ENCODE measurements around the gene ITPK1.
"Not testable (repeated sequence)": the region's sequence is repeated elsewhere in the genome, so short reads cannot be mapped to it uniquely, and the experiment has no call there.

ITPK1 gene

DNA sequence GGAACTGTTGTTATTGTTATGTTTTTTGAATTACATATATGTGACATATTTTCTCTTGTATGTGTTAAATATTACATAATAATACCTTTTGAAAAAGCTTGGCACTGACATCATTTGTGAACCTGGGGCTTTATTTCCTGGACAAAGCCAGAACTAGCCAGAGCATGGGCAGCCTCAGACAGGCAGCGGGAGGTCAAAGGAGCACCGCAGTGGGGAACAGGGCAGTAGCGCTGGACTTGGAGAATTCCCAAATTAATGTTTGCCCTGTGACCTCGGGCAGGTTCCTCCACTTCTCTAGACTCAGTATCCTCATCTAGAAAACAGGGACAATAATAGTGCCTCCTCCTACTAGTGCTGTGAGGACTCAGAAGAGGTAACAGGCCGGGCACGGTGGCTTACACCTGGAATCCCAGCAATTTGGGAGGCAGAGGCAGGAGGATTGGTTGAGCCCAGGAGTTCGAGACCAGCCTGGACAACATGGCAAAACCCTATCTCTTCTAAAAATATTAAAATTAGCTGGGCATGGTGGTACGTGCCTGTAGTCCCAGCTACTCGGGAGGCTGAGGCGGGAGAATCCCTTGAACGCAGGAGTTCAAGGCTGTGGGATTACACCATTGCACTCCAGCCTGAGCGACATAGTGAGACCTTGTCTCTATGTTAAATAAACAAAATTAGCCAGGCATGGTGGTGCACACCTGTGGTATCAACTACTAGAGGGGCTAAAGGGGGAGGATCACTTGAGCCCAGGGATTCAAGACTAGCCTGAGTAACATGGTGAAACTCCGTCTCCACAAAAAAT is 27.3 kb upstream of the ITPK1 start:
- FAIRE-seq (no peak), DNase-seq (ENCODE audit: insufficient read length, low spot score) (no peak)
- no peak for TF ChIP-seq POLR2A (IDR thresholded peaks at IDR 0.05; ENCODE audit: low read depth, low read length)

DNA sequence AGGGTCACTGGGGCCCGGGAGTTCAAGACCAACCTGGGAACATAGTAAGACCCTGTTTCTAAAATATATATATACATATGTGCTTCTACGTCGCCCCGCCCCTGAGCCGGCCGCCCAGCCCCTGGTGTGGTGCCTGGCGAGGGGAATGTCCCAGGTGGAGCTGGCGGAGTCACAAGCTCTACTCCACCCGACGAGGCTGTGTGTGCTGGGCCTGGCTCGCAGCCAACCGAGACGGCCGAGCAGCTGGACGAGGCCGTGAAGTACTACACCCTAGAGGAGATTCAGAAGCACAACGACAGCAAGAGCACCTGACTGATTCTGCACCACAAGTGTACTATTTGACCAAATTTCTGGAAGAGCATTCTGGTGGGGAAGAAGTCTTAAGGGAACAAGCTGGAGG is 22.1 kb upstream of the ITPK1 start:
- FAIRE-seq = no peak
- TF ChIP-seq POLR2A (IDR thresholded peaks at IDR 0.05; ENCODE audit: low read depth, low read length) = no peak
- no peak for DNase-seq (ENCODE audit: insufficient read length, low spot score)

DNA sequence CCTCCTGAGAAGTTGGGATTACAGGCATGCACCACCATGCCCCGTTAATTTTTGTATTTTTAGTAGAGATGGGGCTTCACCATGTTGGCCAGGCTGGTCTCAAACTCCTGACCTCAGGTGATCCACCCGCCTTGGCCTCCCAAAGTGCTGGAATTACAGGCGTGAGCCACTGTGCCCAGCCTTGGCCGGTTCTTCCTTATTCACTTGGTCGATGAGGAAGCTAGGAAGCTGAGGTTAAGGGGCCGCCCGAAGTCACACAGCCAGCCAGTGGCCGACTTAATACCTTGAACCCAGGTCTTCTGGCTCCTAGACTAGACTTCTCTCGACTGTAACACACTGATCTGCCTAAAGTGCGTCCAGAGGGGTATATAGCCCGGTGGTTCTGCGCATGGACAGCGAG is 20.8 kb upstream of the ITPK1 start:
- not testable (repeated sequence) for DNase-seq (ENCODE audit: insufficient read length, low spot score); FAIRE-seq

DNA sequence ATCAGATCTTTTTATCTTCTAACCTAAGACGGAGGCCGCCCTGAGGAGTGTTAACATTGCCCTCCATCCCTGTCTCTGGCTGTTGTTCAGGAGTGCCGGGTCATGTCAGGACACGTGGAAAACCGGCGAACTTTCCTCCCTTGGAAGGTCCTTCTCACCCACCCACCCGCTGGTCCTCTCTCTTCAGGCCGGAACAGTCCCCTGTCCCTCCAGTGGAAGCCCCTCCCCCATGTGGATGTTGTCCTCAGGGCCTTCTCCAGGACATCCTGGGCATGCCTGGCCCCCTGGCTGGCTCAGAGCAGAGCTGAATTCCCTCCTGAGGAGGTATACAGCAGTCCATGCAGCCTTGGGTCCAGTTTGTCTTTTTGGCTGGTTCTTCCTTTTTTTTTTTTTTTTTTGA is 20.3 kb upstream of the ITPK1 start:
- DNase-seq (ENCODE audit: insufficient read length, low spot score) (no peak), FAIRE-seq (no peak)
- no peak for TF ChIP-seq POLR2A (IDR thresholded peaks at IDR 0.05; ENCODE audit: low read depth, low read length)

DNA sequence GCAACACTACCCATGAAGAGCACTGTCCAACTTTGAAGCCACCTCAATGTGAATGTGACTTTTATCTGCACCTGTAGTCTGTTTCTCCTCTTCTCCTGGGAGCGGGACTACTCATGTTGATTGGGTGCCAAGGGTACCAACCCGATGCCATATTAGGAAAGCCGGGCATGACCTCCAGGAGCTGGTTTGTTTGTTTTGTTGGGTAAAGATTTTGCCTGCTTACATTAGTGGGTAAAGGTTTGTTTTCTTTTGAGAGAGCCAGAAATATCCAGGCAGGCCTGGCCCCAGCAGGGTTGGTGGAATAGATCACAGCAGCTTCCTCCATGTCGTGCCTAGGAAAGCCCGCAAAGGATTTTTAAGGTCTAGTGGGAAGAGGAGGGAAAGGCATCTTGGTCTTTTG is 19.7 kb upstream of the ITPK1 start:
- FAIRE-seq = no peak
- no peak for DNase-seq (ENCODE audit: insufficient read length, low spot score)
- no peak for TF ChIP-seq POLR2A (IDR thresholded peaks at IDR 0.05; ENCODE audit: low read depth, low read length)

DNA sequence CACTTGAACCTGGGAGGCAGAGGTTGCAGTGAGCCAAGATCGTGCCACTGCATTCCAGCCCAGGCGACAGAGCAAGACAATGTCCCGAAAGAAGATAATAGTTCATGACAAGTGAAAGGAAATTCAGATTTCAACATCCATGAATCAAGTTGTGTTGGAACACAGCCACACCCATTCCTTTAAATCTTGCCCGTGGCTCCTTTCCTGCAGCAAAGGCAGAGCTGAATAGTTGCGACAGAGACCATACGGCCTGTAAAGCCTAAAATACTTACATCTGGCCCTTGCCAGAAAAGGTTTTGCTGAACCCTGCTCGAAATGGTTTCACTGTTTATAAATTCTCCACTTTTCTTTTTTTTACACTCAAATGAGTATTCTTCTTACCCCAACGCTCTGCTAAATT is 17.7 kb upstream of the ITPK1 start:
- peak; percentile 82 for FAIRE-seq
- no peak for DNase-seq (ENCODE audit: insufficient read length, low spot score)
- no peak for TF ChIP-seq POLR2A (IDR thresholded peaks at IDR 0.05; ENCODE audit: low read depth, low read length)

DNA sequence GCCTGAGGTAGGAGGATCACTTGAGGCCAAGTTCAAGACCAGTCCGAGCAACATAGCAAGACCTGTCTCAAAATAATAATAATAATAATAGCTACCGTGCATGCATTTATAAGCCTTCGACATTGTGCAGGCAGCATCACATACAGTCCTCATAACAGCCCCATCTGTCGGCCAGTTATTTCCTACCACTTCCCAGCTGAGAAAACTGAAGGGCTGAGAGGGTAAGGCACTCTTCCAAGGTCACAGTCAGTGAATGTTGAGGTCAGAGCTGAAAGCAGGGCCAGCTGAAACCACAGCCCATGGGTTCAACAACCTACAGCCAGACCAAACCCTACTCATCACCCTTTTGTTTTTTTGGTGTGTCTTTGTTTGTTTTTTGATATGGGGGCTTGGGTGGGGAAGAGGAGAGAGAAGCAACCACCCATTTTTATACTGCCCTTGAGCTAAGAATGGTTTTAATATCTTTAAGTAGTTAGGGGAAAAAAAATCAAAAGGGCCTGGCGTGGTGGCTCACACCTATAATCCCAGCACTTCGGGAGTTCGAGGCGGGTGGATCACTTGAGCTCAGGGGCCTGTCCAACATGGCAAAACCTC is 16.8 kb upstream of the ITPK1 start:
- DNase-seq (ENCODE audit: insufficient read length, low spot score) (no peak), FAIRE-seq (peak; percentile 88)
- no peak for TF ChIP-seq POLR2A (IDR thresholded peaks at IDR 0.05; ENCODE audit: low read depth, low read length)

DNA sequence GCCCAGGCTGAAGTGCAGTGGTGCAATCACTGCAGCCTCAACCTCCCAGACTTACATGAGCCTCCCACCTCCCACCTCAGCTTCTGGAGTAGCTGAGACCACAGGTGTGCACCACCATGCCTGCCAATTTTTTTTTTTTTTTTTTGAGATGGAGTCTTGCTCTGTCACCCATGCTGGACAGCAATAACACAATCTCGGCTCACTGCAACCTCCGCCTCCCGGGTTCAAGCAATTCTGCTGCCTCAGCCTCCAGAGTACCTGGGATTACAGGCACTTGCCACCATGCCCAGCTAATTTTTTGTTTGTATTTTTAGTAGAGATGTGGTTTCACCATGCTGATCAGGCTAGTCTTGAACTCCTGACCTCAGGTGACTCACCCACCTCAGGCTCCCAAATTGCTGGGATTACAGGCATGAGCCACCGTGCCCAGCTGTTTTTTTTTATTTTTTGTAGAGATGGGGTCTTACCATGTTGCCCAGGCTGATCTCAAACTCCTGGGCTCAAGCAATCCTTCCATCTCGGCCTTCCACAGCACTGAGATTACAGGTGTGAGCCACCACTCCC is 15.6 kb upstream of the ITPK1 start:
- FAIRE-seq; DNase-seq (ENCODE audit: insufficient read length, low spot score): not testable (repeated sequence)

DNA sequence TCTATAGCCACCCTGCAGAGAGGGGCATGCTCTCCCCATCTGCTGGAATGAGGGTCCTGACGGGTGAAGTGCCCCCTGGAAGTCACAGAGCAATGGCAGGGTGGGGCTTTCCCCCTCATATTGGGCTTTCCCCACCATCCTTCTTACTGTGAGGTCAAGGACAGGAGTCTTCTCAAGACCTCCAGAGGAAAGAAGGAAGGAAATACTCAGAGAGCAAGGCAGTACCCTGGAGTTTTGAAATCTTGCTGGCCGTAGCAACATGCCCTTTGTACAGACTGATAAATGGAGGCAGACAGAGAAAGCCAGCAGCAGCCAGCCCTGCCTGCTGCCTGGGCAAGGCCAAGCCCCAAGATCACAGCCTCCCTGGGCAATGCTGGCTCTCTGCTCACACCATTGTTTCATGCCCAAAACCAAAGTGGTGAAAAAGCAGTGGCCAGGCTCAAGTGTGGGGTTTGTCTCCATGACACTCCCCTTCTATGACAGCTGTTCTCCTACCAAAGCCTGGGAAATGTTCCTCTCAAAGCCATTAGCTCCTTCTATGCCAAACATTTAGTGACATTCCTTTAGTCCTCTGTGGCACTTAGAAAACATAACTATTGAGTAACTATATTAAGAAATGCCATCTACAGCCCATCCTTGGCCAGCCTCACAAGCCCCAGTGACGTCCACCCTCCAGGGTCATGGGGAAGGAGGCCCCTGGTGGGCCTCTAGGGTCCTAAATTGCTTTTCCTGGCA is 13.2 kb upstream of the ITPK1 start:
- no peak for TF ChIP-seq POLR2A (IDR thresholded peaks at IDR 0.05; ENCODE audit: low read depth, low read length)
- no peak for FAIRE-seq

DNA sequence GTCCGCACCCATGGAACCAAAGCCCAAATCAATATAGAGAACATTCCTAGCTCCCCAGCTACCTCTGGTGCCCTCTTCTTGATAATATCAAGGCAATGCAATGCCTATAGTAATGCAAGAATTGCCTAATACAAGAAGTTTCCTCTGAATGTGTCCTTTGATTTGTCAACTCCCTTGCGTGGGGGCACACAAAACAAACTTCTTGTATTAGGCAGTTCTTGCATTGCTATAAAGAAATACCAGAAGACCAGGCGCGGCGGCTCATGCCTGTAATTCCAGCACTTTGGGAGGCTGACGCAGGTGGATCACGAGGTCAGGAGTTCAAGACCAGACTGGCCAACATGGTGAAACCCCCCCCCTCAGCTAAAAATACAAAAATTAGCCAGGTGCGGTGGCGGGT is 10.4 kb upstream of the ITPK1 start:
- DNase-seq (ENCODE audit: insufficient read length, low spot score) = no peak
- no peak for TF ChIP-seq POLR2A (IDR thresholded peaks at IDR 0.05; ENCODE audit: low read depth, low read length)
- FAIRE-seq = no peak

More for the DNA sequence above, 13.2 kb upstream of the ITPK1 start:
- DNase-seq (ENCODE audit: insufficient read length, low spot score) = no peak

DNA sequence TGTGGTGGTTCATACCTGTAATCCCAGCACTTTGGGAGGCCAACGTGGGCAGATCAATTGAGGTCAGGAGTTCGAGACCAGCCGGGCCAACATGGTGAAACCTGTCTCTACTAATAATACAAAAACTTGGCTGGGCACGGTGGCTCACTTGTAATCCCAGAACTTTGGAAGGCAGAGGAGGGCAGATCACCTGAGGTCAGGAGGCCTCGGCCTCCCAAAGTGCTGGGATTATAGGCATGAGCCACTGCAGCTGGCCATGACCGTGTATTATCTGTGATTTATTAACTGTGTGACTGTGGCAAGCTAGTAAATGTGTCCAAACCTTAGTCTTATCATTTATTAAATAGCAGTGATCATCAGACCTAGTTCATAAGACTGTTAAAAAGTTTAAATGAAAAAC is 7.1 kb upstream of the ITPK1 start:
- no peak for TF ChIP-seq POLR2A (IDR thresholded peaks at IDR 0.05; ENCODE audit: low read depth, low read length)
- DNase-seq (ENCODE audit: insufficient read length, low spot score) (no peak), FAIRE-seq (no peak)

DNA sequence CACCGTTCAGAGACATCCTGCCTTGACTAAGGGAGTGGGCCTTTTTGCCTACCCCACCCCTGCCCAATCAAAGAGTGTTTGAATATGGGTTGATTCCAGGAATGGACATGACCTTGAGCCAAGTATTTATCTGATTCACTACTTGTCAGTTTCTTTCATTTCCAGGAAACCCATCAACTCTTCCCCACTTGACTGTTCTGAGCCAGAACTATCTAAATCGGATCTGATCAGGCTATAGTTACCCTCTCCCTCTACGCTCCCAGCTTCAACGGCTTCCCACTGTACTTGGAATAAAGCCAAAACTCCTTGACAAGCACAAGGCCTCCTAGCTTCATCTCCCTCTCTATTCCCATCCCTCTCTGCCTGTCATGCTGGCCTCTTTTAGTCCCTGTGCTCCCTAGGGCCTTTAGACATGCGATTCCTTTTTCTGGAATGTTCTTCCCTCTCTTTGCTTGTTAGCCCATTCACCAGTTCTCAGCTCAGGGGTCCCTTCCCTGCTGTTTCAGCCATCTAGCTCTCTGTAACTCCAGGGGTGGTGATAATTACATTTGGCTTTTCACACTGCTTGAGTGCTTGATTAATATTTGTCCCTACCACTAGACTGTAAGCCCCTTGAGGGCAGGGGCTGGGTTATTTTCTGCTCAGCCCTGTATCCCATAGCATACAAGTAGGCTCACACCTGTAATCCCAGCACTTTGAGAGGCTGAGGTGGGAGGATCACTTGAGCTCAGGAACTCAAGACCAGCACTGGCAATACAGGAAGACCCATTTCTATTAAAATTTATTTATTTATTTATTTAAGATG is 5.5 kb upstream of the ITPK1 start:
- FAIRE-seq (no peak), DNase-seq (ENCODE audit: insufficient read length, low spot score) (no peak)
- no peak for TF ChIP-seq POLR2A (IDR thresholded peaks at IDR 0.05; ENCODE audit: low read depth, low read length)

DNA sequence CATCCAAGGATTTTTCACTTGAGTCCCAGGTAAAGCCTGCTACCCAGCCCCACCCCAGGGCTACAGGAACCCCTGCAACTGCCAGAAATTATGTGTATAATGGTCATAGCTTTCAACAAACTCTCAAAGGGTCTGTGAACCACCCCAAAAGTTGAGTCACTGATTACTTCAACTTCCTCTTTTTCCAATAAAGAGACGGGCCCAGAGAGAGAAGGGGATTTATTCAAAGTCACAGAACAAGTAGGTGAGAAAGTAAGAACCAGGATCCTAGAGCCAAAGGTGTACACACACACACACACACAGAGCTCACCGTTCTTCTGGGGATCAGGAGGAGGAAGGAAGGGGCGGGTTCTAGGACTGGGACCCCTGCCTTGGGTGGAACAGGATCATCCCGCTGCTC is 4.8 kb upstream of the ITPK1 start:
- no peak for FAIRE-seq
- DNase-seq (ENCODE audit: insufficient read length, low spot score) = no peak

More for the DNA sequence above, 4.8 kb upstream of the ITPK1 start:
- TF ChIP-seq POLR2A (IDR thresholded peaks at IDR 0.05; ENCODE audit: low read depth, low read length) = no peak

Measured in H54 (cell line).